OCI-LY7 (cell line): ENCODE measurements around the gene EGLN2.

Experiments
- EZH2phosphoT487 ChIP-seq: fragments of 200-600 bp; sonication (generic); IDR thresholded peaks from 2 replicates; pipeline ENCODE4 v1.6.1; 2018; ENCODE audit warnings: low read depth, borderline replicate concordance, mild to moderate bottlenecking, mixed run types, antibody characterized with exemption, low read length, moderate library complexity, mixed read lengths
- TF ChIP-seq, protein P1 (sequence below): fragments of 200-600 bp; sonication (generic); conservative IDR thresholded peaks from 2 replicates; pipeline ENCODE4 v1.5.1; 2014; ENCODE audit warnings: mild to moderate bottlenecking, antibody characterized with exemption, low read length, moderate library complexity, mixed read lengths

GRCh38 chr19:40776932-40777644, 21.9 kb upstream of the EGLN2 start:
- TF ChIP-seq, protein P1, sequence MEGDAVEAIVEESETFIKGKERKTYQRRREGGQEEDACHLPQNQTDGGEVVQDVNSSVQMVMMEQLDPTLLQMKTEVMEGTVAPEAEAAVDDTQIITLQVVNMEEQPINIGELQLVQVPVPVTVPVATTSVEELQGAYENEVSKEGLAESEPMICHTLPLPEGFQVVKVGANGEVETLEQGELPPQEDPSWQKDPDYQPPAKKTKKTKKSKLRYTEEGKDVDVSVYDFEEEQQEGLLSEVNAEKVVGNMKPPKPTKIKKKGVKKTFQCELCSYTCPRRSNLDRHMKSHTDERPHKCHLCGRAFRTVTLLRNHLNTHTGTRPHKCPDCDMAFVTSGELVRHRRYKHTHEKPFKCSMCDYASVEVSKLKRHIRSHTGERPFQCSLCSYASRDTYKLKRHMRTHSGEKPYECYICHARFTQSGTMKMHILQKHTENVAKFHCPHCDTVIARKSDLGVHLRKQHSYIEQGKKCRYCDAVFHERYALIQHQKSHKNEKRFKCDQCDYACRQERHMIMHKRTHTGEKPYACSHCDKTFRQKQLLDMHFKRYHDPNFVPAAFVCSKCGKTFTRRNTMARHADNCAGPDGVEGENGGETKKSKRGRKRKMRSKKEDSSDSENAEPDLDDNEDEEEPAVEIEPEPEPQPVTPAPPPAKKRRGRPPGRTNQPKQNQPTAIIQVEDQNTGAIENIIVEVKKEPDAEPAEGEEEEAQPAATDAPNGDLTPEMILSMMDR = no peak
- no peak for TF ChIP-seq EZH2phosphoT487
